K562 (cell line): ENCODE data around the gene IL4R. TPM values are rescaled to one million over a fixed set of nuclear protein-coding genes. Genes with fewer than 3 reads are reported as not detected.

Source experiments
- ADNP ChIP-seq: fragments of 200-800 bp; sonication (Bioruptor generic); IDR thresholded peaks from 2 replicates; pipeline ENCODE4 v1.6.1; 2016; ENCODE audit warnings: missing genetic modification characterization, missing compliant biosample characterization
- BRD9 ChIP-seq: fragments of 450-650 bp; IDR thresholded peaks from 2 replicates; pipeline ENCODE4 v1.6.1; 2018; ENCODE audit warnings: low read depth; ENCODE audit not compliant: partially characterized antibody
- EGR1 ChIP-seq: fragments of 450-650 bp; conservative IDR thresholded peaks from 2 replicates; pipeline ENCODE4 v1.6.1; 2017; ENCODE audit warnings: mild to moderate bottlenecking
- FIP1L1 ChIP-seq: fragments of 200-400 bp; formaldehyde crosslinking; IDR thresholded peaks from 2 replicates; pipeline ENCODE4 v1.6.1; 2018; ENCODE audit warnings: mild to moderate bottlenecking, low read depth, low read length; ENCODE audit not compliant: poor library complexity, severe bottlenecking
- HLTF ChIP-seq: fragments of 450-650 bp; IDR thresholded peaks from 2 replicates; pipeline ENCODE4 v1.6.1; 2016
- L3MBTL2 ChIP-seq: fragments of 450-650 bp; IDR thresholded peaks from 2 replicates; pipeline ENCODE4 v1.6.1; 2016; ENCODE audit warnings: mild to moderate bottlenecking, moderate library complexity
- PTBP1 ChIP-seq: fragments of 200-400 bp; formaldehyde crosslinking; IDR thresholded peaks from 2 replicates; pipeline ENCODE4 v1.6.1; 2017; ENCODE audit warnings: low read depth, low read length
- RAD21 ChIP-seq, 2 experiments: fragments of 250-450 bp in 1 of 2; fragments of 450-650 bp in 1 of 2; sonication (Bioruptor Pico) in 1 of 2; formaldehyde crosslinking in 1 of 2; IDR thresholded peaks in 1 of 2; conservative IDR thresholded peaks in 1 of 2; 2 replicates each; pipeline versions ENCODE4 v1.4.0 to v1.8.0; 2020 to 2022; ENCODE audit warnings: mild to moderate bottlenecking in 2 of 2, moderate library complexity in 1 of 2
- SMARCB1 ChIP-seq: IDR thresholded peaks from 2 replicates; pipeline ENCODE4 v1.6.1; 2011; ENCODE audit warnings: improper control_type of control experiment, low read depth; ENCODE audit not compliant: insufficient read length
- SPI1 ChIP-seq: IDR thresholded peaks from 2 replicates; pipeline ENCODE4 v1.6.1; 2011; ENCODE audit warnings: low read depth, low read length, control low read depth, borderline replicate concordance
- polyA plus RNA-seq, 8 experiments: library from polyadenylated mRNA; depleted of rRNA in 4 of 8; stranded (reverse) in 5 of 8; unstranded in 3 of 8; fragments of >200 nt; fragmentation: Nextera tagmentation in 2 of 8; fragmentation: Illumina TruSeq in 1 of 8; extraction: Ambion mirVana in 2 of 8; extraction: Trizol in 1 of 8; gene quantifications; 2 replicates each; pipeline versions ENCODE4 v1.2.1 to v1.2.3, GENCODE V29; 2011 to 2014; ENCODE audit warnings: inconsistent platforms in 1 of 8, missing spikeins in 1 of 8
- total RNA-seq, 7 experiments: library from RNA; depleted of rRNA in 6 of 7; stranded (reverse); fragments of >200 nt in 6 of 7; fragmentation: Illumina TruSeq in 2 of 7; extraction: Trizol in 2 of 7; gene quantifications; 2 replicates each; pipeline versions ENCODE4 v1.2.1 to v1.2.3, GENCODE V29; 2011 to 2021; ENCODE audit warnings: low replicate concordance in 1 of 7
- TF ChIP-seq, protein P1 (sequence below): fragments of 450-650 bp; IDR thresholded peaks from 2 replicates; pipeline ENCODE4 v1.6.1; 2018; ENCODE audit warnings: mild to moderate bottlenecking, low read depth; ENCODE audit not compliant: partially characterized antibody
- TF ChIP-seq, protein P2 (sequence below): fragments of 450-650 bp; IDR thresholded peaks from 2 replicates; pipeline ENCODE4 v1.6.1; 2016

Gene IL4R
- total and polyA plus RNA-seq, 9 of the 15 experiments (the other 6 are each of a cell fraction or from before 2014, with no cell fraction given) = 0.17 to 5.8 (median 3.3) TPM

DNA sequence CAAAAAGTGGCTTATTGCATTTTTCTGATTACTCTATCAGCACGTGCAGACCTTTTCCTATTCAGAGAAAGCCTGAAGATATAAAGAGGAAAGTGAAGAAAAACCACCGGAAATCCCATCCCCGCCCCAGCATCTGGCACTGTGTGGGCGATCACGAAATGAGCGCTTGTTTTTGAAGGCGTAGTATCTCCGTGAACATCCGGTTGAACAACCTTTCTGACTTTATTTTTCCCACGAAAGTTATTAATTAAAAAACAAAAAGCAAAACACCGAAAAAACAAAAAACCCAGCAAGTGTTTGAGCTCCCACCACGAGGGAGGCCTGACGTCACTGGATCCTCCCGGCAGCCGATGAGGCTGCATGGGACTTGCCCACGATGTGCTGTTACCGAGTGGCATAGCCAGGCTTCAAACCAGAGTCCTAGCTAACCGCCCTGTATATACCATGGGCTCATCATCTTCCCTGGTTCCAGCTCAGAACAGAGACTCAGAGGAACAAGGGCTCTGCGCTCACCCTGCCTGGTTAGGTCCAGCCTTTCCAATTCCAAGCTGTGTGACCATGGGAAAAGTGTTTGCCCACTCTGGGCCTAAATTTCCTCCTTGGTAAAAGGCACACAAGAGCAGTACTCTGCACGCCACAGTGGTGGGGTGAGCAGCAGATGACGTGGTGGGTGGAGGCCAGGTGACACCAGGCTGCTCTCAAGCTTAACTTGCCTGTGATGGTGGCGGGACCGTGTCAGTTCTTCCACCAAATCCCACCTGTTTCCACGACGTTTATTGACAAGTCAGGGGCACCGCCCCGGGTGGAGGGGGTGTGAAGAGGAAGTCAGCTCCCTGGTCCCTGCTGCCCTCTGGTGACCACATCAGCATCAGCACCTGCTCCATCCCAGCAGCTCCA, 53.9 kb downstream of the IL4R start (continued):
- TF ChIP-seq RAD21 (CRISPR knock-in tag; conservative IDR thresholded peaks at IDR 0.05 in 1 of 2, IDR thresholded peaks at IDR 0.05 in 1 of 2) (peak; percentile 81 to 95), ADNP (tag) (peak; percentile 57; the same call in 1 of the 2 replicates), HLTF (no peak), SMARCB1 (no peak), BRD9 (peak; percentile 53), PTBP1 (0 out of 2 replicates have a peak, but pooled peaks have one; percentile 61), SPI1 (peak; percentile 50; the same call in 1 of the 2 replicates), L3MBTL2 (peak; percentile 60), EGR1 (peak; percentile 63), FIP1L1 (no peak)
- TF ChIP-seq, protein P1, sequence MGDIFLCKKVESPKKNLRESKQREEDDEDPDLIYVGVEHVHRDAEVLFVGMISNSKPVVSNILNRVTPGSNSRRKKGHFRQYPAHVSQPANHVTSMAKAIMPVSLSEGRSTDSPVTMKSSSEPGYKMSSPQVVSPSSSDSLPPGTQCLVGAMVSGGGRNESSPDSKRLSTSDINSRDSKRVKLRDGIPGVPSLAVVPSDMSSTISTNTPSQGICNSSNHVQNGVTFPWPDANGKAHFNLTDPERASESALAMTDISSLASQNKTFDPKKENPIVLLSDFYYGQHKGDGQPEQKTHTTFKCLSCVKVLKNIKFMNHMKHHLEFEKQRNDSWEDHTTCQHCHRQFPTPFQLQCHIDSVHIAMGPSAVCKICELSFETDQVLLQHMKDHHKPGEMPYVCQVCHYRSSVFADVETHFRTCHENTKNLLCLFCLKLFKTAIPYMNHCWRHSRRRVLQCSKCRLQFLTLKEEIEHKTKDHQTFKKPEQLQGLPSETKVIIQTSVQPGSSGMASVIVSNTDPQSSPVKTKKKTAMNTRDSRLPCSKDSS = no peak
- TF ChIP-seq, protein P2, sequence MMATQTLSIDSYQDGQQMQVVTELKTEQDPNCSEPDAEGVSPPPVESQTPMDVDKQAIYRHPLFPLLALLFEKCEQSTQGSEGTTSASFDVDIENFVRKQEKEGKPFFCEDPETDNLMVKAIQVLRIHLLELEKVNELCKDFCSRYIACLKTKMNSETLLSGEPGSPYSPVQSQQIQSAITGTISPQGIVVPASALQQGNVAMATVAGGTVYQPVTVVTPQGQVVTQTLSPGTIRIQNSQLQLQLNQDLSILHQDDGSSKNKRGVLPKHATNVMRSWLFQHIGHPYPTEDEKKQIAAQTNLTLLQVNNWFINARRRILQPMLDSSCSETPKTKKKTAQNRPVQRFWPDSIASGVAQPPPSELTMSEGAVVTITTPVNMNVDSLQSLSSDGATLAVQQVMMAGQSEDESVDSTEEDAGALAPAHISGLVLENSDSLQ = peak; percentile 57; the same call in 1 of the 2 replicates
